A549 (cell line): ENCODE measurements around the gene ANXA6. TPM values are rescaled to one million over a fixed set of nuclear protein-coding genes. Genes with fewer than 3 reads are reported as not detected.

Experiments
- ATAC-seq, 2 experiments: fragments of 200-7000 bp in 1 of 2; fragments of >200 bp in 1 of 2; cut with Nextera tagmentation in 1 of 2; cut with Tn5 transposase in 1 of 2; 3 replicates each; pipeline versions ENCODE4 v1.8.0 to v1.9.1; 2018 to 2020; ENCODE audit warnings: mild to moderate bottlenecking in 1 of 2, moderate library complexity in 1 of 2
- CTCF ChIA-PET: fragments of 300-600 bp; sonication (Branson Sonifier 250); formaldehyde crosslinking; extraction: SDS; loops from one replicate; lab custom pipeline; 2021; ENCODE audit warnings: antibody characterized with exemption, inconsistent platforms; lab: Yijun Ruan, JAX
- POLR2A ChIA-PET: fragments of 350-600 bp; formaldehyde crosslinking; extraction: SDS; loops from one replicate; lab custom pipeline; 2021; ENCODE audit warnings: antibody characterized with exemption, inconsistent platforms; lab: Yijun Ruan, JAX
- DNase-seq, 2 experiments: peaks; one replicate each; pipeline versions ENCODE4 v3.0.0 to v3.0.0-alpha.2; 2011 to 2016; ENCODE audit warnings: low read depth in 1 of 2, low spot score in 1 of 2
- FAIRE-seq: peaks from 2 replicates; lab custom pipeline; 2011; peaks lifted over from hg19 to GRCh38; lab: Jason Lieb, UNC
- H3K27ac ChIP-seq, 2 experiments: fragments of >200 bp; sonication (Bioruptor Twin); formaldehyde crosslinking; 3 replicates each; pipeline ENCODE4 v1.5.1; 2016 to 2017
- H3K4me1 ChIP-seq: fragments of >200 bp; sonication (Bioruptor Twin); formaldehyde crosslinking; 3 replicates; pipeline ENCODE4 v1.6.1; 2016
- H3K4me2 ChIP-seq: fragments of >200 bp; sonication (Bioruptor Twin); formaldehyde crosslinking; 3 replicates; pipeline ENCODE4 v1.6.1; 2016
- H3K4me3 ChIP-seq: fragments of >200 bp; sonication (Bioruptor Twin); formaldehyde crosslinking; 3 replicates; pipeline ENCODE4 v1.5.1; 2016
- H3K9me3 ChIP-seq: fragments of >200 bp; sonication (Bioruptor Twin); formaldehyde crosslinking; 3 replicates; pipeline ENCODE4 v1.6.1; 2016
- ATOH8 ChIP-seq: fragments of 250-450 bp; sonication (Bioruptor Pico); IDR thresholded peaks from 2 replicates; pipeline ENCODE4 v1.5.0; 2020; ENCODE audit warnings: low read depth, mild to moderate bottlenecking, moderate library complexity
- BCL3 ChIP-seq: fragments of >200 bp; sonication (Bioruptor Twin); formaldehyde crosslinking; IDR thresholded peaks from 3 replicates; pipeline ENCODE4 v1.6.1; 2016
- BHLHE40 ChIP-seq: IDR thresholded peaks from 2 replicates; pipeline ENCODE4 v1.6.1; 2012; ENCODE audit warnings: low read depth, low read length, inconsistent platforms
- CEBPB ChIP-seq, 2 experiments: fragments of >200 bp in 1 of 2; sonication (Bioruptor Twin) in 1 of 2; formaldehyde crosslinking in 1 of 2; IDR thresholded peaks; 2 replicates each; pipeline ENCODE4 v1.6.1; 2012 to 2016
- CHD4 ChIP-seq: fragments of 200-600 bp; sonication (generic); IDR thresholded peaks from 2 replicates; pipeline ENCODE4 v1.6.1; 2016; ENCODE audit warnings: antibody characterized with exemption, mild to moderate bottlenecking, borderline replicate concordance
- CTCF ChIP-seq: fragments of >200 bp; sonication (Bioruptor Twin); formaldehyde crosslinking; IDR thresholded peaks from 3 replicates; pipeline ENCODE4 v1.5.1; 2016
- E2F6 ChIP-seq: IDR thresholded peaks from 2 replicates; pipeline ENCODE4 v1.6.1; 2012; ENCODE audit warnings: low read depth, borderline replicate concordance
- EHMT2 ChIP-seq: fragments of 200-600 bp; sonication (generic); IDR thresholded peaks from 2 replicates; pipeline ENCODE4 v1.6.1; 2016; ENCODE audit warnings: antibody characterized with exemption, low read depth, mild to moderate bottlenecking, moderate library complexity
- ELK1 ChIP-seq: fragments of 150-350 bp; IDR thresholded peaks from 2 replicates; pipeline ENCODE4 v1.6.1; 2014; ENCODE audit warnings: low read depth, mild to moderate bottlenecking, low read length
- FOSB ChIP-seq: fragments of 250-450 bp; sonication (Bioruptor Pico); IDR thresholded peaks from 2 replicates; pipeline ENCODE4 v1.5.0; 2020; ENCODE audit warnings: mild to moderate bottlenecking, moderate library complexity
- FOXS1 ChIP-seq: fragments of 250-450 bp; sonication (Bioruptor Pico); IDR thresholded peaks from 2 replicates; pipeline ENCODE4 v1.5.0; 2020; ENCODE audit warnings: mild to moderate bottlenecking, moderate library complexity
- GATA3 ChIP-seq: IDR thresholded peaks from 2 replicates; pipeline ENCODE4 v1.6.1; 2012; ENCODE audit warnings: borderline replicate concordance
- HES2 ChIP-seq: fragments of >200 bp; sonication (Bioruptor Twin); formaldehyde crosslinking; IDR thresholded peaks from 2 replicates; pipeline ENCODE4 v1.6.1; 2016
- HOXA7 ChIP-seq: fragments of 250-450 bp; sonication (Bioruptor Pico); IDR thresholded peaks from 2 replicates; pipeline ENCODE4 v1.5.0; 2020; ENCODE audit warnings: mild to moderate bottlenecking, moderate library complexity
- HOXB13 ChIP-seq: fragments of 250-450 bp; sonication (Bioruptor Pico); IDR thresholded peaks from 2 replicates; pipeline ENCODE4 v1.5.0; 2020; ENCODE audit warnings: low read depth, mild to moderate bottlenecking, moderate library complexity
- JUN ChIP-seq, 2 experiments: fragments of >200 bp; sonication (Bioruptor Twin); formaldehyde crosslinking; IDR thresholded peaks; 2 replicates in 1 of 2; 3 replicates in 1 of 2; pipeline ENCODE4 v1.6.1; 2016 to 2017
- JUNB ChIP-seq: fragments of >200 bp; sonication (Bioruptor Twin); formaldehyde crosslinking; IDR thresholded peaks from 2 replicates; pipeline ENCODE4 v1.6.1; 2016
- MAX ChIP-seq: IDR thresholded peaks from 2 replicates; pipeline ENCODE4 v1.6.1; 2012
- NPAS2 ChIP-seq: fragments of 250-450 bp; sonication (Bioruptor Pico); IDR thresholded peaks from 2 replicates; pipeline ENCODE4 v1.8.0; 2022; ENCODE audit warnings: mild to moderate bottlenecking, moderate library complexity, borderline replicate concordance
- PBX3 ChIP-seq: IDR thresholded peaks from 2 replicates; pipeline ENCODE4 v1.6.1; 2012
- PHF8 ChIP-seq: fragments of 200-600 bp; sonication (generic); IDR thresholded peaks from 2 replicates; pipeline ENCODE4 v1.6.1; 2016; ENCODE audit warnings: low read depth, mild to moderate bottlenecking, antibody characterized with exemption, moderate library complexity, borderline replicate concordance
- POLR2AphosphoS2 ChIP-seq: conservative IDR thresholded peaks from 2 replicates; pipeline ENCODE4 v1.6.1; 2012; ENCODE audit warnings: low read length, improper control_type of control experiment, inconsistent platforms
- RARB ChIP-seq: fragments of 250-450 bp; sonication (Bioruptor Pico); IDR thresholded peaks from 2 replicates; pipeline ENCODE4 v1.8.0; 2021; ENCODE audit warnings: mild to moderate bottlenecking, moderate library complexity
- RFX5 ChIP-seq: fragments of 450-650 bp; IDR thresholded peaks from 2 replicates; pipeline ENCODE4 v1.7.1; 2014; ENCODE audit warnings: antibody characterized with exemption, mild to moderate bottlenecking, moderate library complexity
- SREBF2 ChIP-seq: fragments of 450-650 bp; IDR thresholded peaks from 2 replicates; pipeline ENCODE4 v1.6.1; 2014; ENCODE audit warnings: mild to moderate bottlenecking, moderate library complexity
- ZFP36 ChIP-seq: fragments of 450-650 bp; IDR thresholded peaks from 2 replicates; pipeline ENCODE4 v1.6.1; 2014; ENCODE audit warnings: borderline replicate concordance; ENCODE audit not compliant: partially characterized antibody
- WGBS: methylation state at CpG from one replicate; pipeline ENCODE4 v1.1.6; 2017; ENCODE audit errors: missing lambda C conversion rate; 5-methylcytosine and 5-hydroxymethylcytosine counted together
- polyA plus RNA-seq, 4 experiments: library from polyadenylated mRNA; depleted of rRNA in 3 of 4; stranded (reverse); fragments of >200 nt; fragmentation: RNase III in 1 of 4; extraction: RNeasy Plus Mini Kit Qiagen cat#74134 plus additional on column Dnase treatment in 1 of 4; gene quantifications; 2 replicates in 3 of 4; 3 replicates in 1 of 4; pipeline ENCODE4 v1.2.3, GENCODE V29; 2011 to 2017

ANXA6 gene
- polyA plus RNA-seq, 2 of the 4 experiments (the other 2 are of a cell fraction): 32.4 to 53.0 TPM

- ATAC-seq (no peak), FAIRE-seq (no peak), DNase-seq (no peak)
- CTCF ChIA-PET: interaction anchor here (0.8 to 3.6 kb wide), 3 partner anchors 10 to 46 kb away, joined by 3 to 13 read pairs (median 4); no protein-coding TSS in a partner anchor
- peaks cover 12% of the 10 kb centered on the region; the same call in 2 of the 3 replicates for H3K9me3 ChIP-seq
- H3K4me2 ChIP-seq: no peak overlapping the region
- H3K4me1 ChIP-seq: no peaks in the 10 kb centered on the region
- no peak for TF ChIP-seq PHF8
- no peak for TF ChIP-seq BHLHE40
- TF ChIP-seq ATOH8: no peak
- no peak for TF ChIP-seq NPAS2
- no peak for TF ChIP-seq HES2
- TF ChIP-seq POLR2AphosphoS2: no peak
- TF ChIP-seq HOXB13 (CRISPR knock-in tag): no peak
- TF ChIP-seq, all 56 proteins: peak for 0
- POLR2A ChIA-PET: interaction anchor here (0.6 kb wide), 1 partner anchor 1046 kb away, joined by 4 read pairs; no protein-coding TSS in a partner anchor
- Histone ChIP-seq H3K4me3 (no peak overlapping the region), H3K27ac (no peak overlapping the region)
Measured at GRCh38 chr5:151192626-151193025, 35.0 kb upstream of the ANXA6 start.

GRCh38 chr5:151191661-151192060 is 34.1 kb upstream of the ANXA6 start:
- ATAC-seq: no peak
- Histone ChIP-seq H3K4me1 (no peaks in the 10 kb centered on the region), H3K4me2 (no peak overlapping the region), H3K4me3 (no peak overlapping the region), H3K27ac (no peak overlapping the region), H3K9me3 (peaks cover 12% of the 10 kb centered on the region; the same call in 2 of the 3 replicates)
- CTCF ChIA-PET: interaction anchor here (3.6 kb wide), 1 partner anchor 27 kb away, joined by 13 read pairs; no protein-coding TSS in a partner anchor
- 63% methylated on average over 1 of the region's 1 CpG for WGBS
- POLR2A ChIA-PET: interaction anchor here (0.6 kb wide), 1 partner anchor 1045 kb away, joined by 4 read pairs; no protein-coding TSS in a partner anchor
- TF ChIP-seq JUNB: no peak
- TF ChIP-seq BCL3: no peak
- TF ChIP-seq CTCF: no peak
- no peak for TF ChIP-seq ZFP36
- no peak for TF ChIP-seq ATOH8
- TF ChIP-seq CHD4: no peak
- TF ChIP-seq GATA3: no peak
- no peak for TF ChIP-seq FOSB
- no peak for TF ChIP-seq JUN (IDR thresholded peaks at IDR 0.05)
- TF ChIP-seq RFX5: no peak
- TF ChIP-seq ELK1: no peak
- TF ChIP-seq RARB: no peak
- TF ChIP-seq MAX: no peak
- no peak for TF ChIP-seq FOXS1 (CRISPR knock-in tag)
- TF ChIP-seq SREBF2: no peak
- no peak for TF ChIP-seq CEBPB (IDR thresholded peaks at IDR 0.05)
- no peak for TF ChIP-seq HOXA7 (CRISPR knock-in tag)
- no peak for TF ChIP-seq PBX3
- no peak for TF ChIP-seq EHMT2
- TF ChIP-seq E2F6: no peak
- DNase-seq: no peak
- no peak for FAIRE-seq
